Prostate gland (tissue), 2 donors: ENCODE measurements around the gene GRAMD2A.

Experiments
- POLR2A ChIP-seq: fragments of 450-650 bp; IDR thresholded peaks from one replicate; pipeline ENCODE4 v1.6.1; 2016; ENCODE audit warnings: antibody characterized with exemption, mild to moderate bottlenecking
- TF ChIP-seq, protein P1 (sequence below), 4 experiments: fragments of 200-600 bp in 2 of 4; fragments of 450-650 bp in 2 of 4; sonication (generic) in 2 of 4; IDR thresholded peaks; 1 replicate in 3 of 4; 2 replicates in 1 of 4; pipeline ENCODE4 v1.5.1; 2016 to 2019; ENCODE audit warnings: antibody characterized with exemption in 4 of 4, mild to moderate bottlenecking in 2 of 4, moderate library complexity in 2 of 4

DNA sequence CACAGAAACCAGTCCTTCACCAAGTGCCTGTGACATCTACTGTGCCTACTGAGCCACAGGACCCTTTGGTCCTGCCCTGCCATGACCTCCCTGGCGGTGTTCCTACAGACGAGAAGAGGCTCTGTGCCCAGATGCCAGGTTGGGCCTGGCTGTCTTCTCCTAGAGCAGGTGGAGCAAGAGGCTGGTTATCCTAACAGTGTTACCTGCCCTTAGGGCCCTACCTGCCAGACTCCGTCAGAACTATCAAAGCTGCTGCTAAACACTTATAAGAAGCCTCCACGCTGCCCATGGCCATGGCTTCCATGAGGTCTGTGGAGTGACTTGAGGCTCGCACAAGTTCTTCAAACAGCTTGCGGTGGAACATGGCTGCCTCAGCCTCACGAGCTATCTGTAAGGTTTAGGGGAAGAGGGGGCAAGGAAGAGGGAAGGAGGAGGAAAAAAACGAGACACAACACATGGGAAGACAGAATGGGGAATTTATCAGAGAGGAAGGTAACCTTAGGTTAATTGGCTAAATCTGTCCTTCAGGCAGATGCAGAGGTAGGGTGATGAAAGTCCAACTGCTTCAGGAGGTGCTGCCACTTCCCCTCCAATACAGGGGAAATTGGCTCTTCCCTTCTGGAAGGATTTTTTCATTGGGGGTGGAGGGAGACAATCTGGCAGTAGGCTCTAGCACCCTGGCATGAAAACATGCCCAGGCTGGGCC lies 5.4 kb upstream of the GRAMD2A start:
- no peak for TF ChIP-seq POLR2A
- TF ChIP-seq, protein P1, sequence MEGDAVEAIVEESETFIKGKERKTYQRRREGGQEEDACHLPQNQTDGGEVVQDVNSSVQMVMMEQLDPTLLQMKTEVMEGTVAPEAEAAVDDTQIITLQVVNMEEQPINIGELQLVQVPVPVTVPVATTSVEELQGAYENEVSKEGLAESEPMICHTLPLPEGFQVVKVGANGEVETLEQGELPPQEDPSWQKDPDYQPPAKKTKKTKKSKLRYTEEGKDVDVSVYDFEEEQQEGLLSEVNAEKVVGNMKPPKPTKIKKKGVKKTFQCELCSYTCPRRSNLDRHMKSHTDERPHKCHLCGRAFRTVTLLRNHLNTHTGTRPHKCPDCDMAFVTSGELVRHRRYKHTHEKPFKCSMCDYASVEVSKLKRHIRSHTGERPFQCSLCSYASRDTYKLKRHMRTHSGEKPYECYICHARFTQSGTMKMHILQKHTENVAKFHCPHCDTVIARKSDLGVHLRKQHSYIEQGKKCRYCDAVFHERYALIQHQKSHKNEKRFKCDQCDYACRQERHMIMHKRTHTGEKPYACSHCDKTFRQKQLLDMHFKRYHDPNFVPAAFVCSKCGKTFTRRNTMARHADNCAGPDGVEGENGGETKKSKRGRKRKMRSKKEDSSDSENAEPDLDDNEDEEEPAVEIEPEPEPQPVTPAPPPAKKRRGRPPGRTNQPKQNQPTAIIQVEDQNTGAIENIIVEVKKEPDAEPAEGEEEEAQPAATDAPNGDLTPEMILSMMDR (IDR thresholded peaks at IDR 0.05), result no peak
